ENCODE data around the gene ZNF91. TPM values are rescaled to one million over a fixed set of nuclear protein-coding genes. Genes with fewer than 3 reads are reported as not detected.
"Not testable (repeated sequence)": the region's sequence is repeated elsewhere in the genome, so short reads cannot be mapped to it uniquely, and the experiment has no call there.

Gene ZNF91
- total and polyA plus RNA-seq, 9 of the 15 experiments (the other 6 are each of a cell fraction or from before 2014, with no cell fraction given) = 1.0 to 6.7 (median 3.2) TPM

DNA sequence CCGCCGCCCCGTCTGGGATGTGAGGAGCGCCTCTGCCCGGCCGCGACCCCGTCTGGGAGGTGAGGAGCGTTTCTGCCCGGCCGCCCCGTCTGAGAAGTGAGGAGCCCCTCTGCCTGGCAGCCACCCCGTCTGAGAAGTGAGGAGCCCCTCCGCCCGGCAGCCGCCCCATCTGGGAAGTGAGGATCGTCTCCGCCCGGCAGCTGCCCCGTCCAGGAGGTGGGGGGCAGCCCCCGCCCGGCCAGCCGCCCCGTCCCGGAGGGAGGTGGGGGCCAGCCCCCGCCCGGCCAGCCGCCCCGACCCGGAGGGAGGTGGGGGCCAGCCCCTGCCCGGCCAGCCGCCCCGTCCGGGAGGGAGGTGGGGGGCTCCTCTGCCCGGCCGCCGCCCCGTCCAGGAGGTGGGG, 24.0 kb upstream of the ZNF91 start:
- H3K9me1 ChIP-seq (ENCODE audit: control insufficient read depth, insufficient read depth, low read length); H2AFZ ChIP-seq (ENCODE audit: low read depth, low read length); H3K9ac ChIP-seq (ENCODE audit: insufficient read depth in 1 of 2, low read depth in 2 of 2, low read length in 2 of 2); POLR2A ChIA-PET; CTCF ChIA-PET (ENCODE audit: low intra/inter-chr PET ratio); H3K4me2 ChIP-seq (ENCODE audit: insufficient read depth, low read length); H3K79me2 ChIP-seq (ENCODE audit: control insufficient read depth, insufficient read depth, low read length); H3K27me3 ChIP-seq (ENCODE audit: control insufficient read depth in 2 of 2, insufficient read depth in 2 of 2, low read length in 2 of 2); BruUV-seq (replicated peaks); in situ Hi-C loops (cut with MboI); FAIRE-seq; H3K9me3 ChIP-seq (replicated peaks; ENCODE audit: control insufficient read depth, insufficient read depth, low read depth, low read length); H3K36me3 ChIP-seq (ENCODE audit: control insufficient read depth, insufficient read depth, low read length); H3K4me3 ChIP-seq; H4K20me1 ChIP-seq (replicated peaks; ENCODE audit: control insufficient read depth, insufficient read depth, low read length); DNase-seq (ENCODE audit: extremely low read depth in 1 of 4, low spot score in 3 of 4); intact Hi-C loops (cut with micrococcal nuclease); H3K27ac ChIP-seq (ENCODE audit: extremely low read depth, low read depth, low read length); ATAC-seq; H3K4me1 ChIP-seq (replicated peaks in 1 of 2; ENCODE audit: control insufficient read depth in 2 of 2, insufficient read depth in 2 of 2, low read length in 2 of 2): not testable (repeated sequence)
- no CpG with 5 or more reads among the region's 38 CpGs for WGBS (ENCODE audit: insufficient coverage, low coverage, missing lambda C conversion rate)

- Histone ChIP-seq H3K36me3 (ENCODE audit: control insufficient read depth, insufficient read depth, low read length) (no peaks in the 10 kb centered on the region), H3K79me2 (ENCODE audit: control insufficient read depth, insufficient read depth, low read length) (no peaks in the 10 kb centered on the region), H3K9me1 (ENCODE audit: control insufficient read depth, insufficient read depth, low read length) (no peaks in the 10 kb centered on the region), H3K9ac (ENCODE audit: insufficient read depth in 1 of 2, low read depth in 2 of 2, low read length in 2 of 2) (no peak overlapping the region), H3K27me3 (ENCODE audit: control insufficient read depth in 2 of 2, insufficient read depth in 2 of 2, low read length in 2 of 2) (no peaks in the 10 kb centered on the region), H3K9me3 (replicated peaks; ENCODE audit: control insufficient read depth, insufficient read depth, low read depth, low read length) (no peaks in the 10 kb centered on the region; the same call in 1 of the 2 replicates), H3K27ac (ENCODE audit: extremely low read depth, low read depth, low read length) (no peak overlapping the region), H3K4me1 (replicated peaks in 1 of 2; ENCODE audit: control insufficient read depth in 2 of 2, insufficient read depth in 2 of 2, low read length in 2 of 2) (no peaks in the 10 kb centered on the region), H4K20me1 (replicated peaks; ENCODE audit: control insufficient read depth, insufficient read depth, low read length) (no peaks in the 10 kb centered on the region), H3K4me3 (no peak overlapping the region), H2AFZ (ENCODE audit: low read depth, low read length) (no peak overlapping the region), H3K4me2 (ENCODE audit: insufficient read depth, low read length) (no peak overlapping the region)
- FAIRE-seq (no peak), ATAC-seq (no peak), DNase-seq (ENCODE audit: extremely low read depth in 1 of 4, low spot score in 3 of 4) (no peak)
- in situ Hi-C loops (cut with MboI) (no loop called here), intact Hi-C loops (cut with micrococcal nuclease) (no loop called here)
- no TSS peak for BruUV-seq (replicated peaks)
- POLR2A ChIA-PET = no interaction called here
- CTCF ChIA-PET (ENCODE audit: low intra/inter-chr PET ratio) = no interaction called here
- 3% methylated on average over 27 of the region's 33 CpGs for WGBS (ENCODE audit: insufficient coverage, low coverage, missing lambda C conversion rate)
- TF ChIP-seq DDX20 (tag; IDR thresholded peaks at IDR 0.05; ENCODE audit: low read depth) = no peak
- TF ChIP-seq XRCC4 (IDR thresholded peaks at IDR 0.05; ENCODE audit: extremely low read depth, insufficient read depth, insufficient read length) = no peak
- TF ChIP-seq, protein P1, sequence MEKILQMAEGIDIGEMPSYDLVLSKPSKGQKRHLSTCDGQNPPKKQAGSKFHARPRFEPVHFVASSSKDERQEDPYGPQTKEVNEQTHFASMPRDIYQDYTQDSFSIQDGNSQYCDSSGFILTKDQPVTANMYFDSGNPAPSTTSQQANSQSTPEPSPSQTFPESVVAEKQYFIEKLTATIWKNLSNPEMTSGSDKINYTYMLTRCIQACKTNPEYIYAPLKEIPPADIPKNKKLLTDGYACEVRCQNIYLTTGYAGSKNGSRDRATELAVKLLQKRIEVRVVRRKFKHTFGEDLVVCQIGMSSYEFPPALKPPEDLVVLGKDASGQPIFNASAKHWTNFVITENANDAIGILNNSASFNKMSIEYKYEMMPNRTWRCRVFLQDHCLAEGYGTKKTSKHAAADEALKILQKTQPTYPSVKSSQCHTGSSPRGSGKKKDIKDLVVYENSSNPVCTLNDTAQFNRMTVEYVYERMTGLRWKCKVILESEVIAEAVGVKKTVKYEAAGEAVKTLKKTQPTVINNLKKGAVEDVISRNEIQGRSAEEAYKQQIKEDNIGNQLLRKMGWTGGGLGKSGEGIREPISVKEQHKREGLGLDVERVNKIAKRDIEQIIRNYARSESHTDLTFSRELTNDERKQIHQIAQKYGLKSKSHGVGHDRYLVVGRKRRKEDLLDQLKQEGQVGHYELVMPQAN (IDR thresholded peaks at IDR 0.05; ENCODE audit: borderline replicate concordance) = no peak
- TF ChIP-seq ZBTB12 (CRISPR knock-in tag; IDR thresholded peaks at IDR 0.05) = no peak
- no peak for TF ChIP-seq FOXK2 (conservative IDR thresholded peaks at IDR 0.05 in 1 of 2, IDR thresholded peaks at IDR 0.05 in 1 of 2; ENCODE audit: low read depth in 2 of 2)
- TF ChIP-seq SFPQ (IDR thresholded peaks at IDR 0.05; ENCODE audit: low read depth, low read length) = no peak
- no peak for TF ChIP-seq CTCF (IDR thresholded peaks at IDR 0.05 in 2 of 3, conservative IDR thresholded peaks at IDR 0.05 in 1 of 3; ENCODE audit: insufficient read depth in 2 of 3, low read depth in 1 of 3, low read length in 3 of 3)
Measured at GRCh38 chr19:23415561-23416191, 20.4 kb upstream of the ZNF91 start.

Data from K562 (cell line).